ENCODE results near the gene ACIN1.
A peak's percentile ranks its signal among the peaks of the same experiment; 100 is the strongest.

ACIN1 gene

DNA sequence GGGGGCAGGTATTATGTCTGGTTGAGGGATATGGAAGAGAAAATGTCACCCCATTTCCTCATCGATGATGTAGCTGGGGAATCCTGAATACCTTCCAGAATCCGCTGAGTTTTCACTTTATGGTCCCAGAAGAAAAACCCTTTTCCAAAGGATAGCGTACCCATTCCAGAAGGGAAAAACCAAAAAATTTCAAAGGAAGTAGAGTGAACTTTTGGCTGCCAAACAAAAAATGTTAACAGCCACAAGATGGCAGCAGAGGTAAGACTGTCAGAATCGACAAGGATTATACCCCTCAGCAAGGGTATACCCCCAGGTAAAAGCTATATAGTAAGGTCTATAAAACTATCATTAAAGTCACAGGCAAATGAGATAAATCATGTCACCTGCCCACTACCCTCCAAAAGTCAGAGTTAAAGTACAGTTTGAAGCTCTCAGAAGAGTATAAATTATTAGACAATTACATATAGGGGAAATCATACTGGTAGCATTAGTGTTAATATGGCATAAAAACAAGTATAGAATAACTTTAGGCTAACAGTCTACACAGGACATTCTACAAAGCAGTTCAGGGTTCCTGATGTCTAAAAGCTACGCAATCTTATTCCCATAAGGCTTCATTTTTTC, 18.0 kb downstream of the ACIN1 start:
- no peak for DNase-seq

DNA sequence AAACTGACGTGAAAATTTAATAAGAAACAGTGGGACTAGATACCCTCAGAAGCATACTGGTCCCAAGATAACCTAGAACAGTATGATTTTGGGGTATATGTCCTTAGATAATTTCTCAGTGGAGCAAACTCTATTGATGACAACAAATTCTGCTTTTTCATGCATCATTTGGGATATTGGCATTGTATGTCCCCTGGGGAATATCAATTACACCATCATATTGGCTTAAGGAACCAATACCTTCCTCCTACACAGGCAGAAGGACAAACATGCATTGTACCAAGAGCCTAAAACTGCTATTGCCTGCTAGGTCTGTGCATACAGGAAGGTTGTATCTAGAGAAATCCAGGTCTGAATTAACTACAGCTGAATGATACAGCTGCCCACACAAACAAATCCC, 20.0 kb downstream of the ACIN1 start:
- DNase-seq, result no peak

DNA sequence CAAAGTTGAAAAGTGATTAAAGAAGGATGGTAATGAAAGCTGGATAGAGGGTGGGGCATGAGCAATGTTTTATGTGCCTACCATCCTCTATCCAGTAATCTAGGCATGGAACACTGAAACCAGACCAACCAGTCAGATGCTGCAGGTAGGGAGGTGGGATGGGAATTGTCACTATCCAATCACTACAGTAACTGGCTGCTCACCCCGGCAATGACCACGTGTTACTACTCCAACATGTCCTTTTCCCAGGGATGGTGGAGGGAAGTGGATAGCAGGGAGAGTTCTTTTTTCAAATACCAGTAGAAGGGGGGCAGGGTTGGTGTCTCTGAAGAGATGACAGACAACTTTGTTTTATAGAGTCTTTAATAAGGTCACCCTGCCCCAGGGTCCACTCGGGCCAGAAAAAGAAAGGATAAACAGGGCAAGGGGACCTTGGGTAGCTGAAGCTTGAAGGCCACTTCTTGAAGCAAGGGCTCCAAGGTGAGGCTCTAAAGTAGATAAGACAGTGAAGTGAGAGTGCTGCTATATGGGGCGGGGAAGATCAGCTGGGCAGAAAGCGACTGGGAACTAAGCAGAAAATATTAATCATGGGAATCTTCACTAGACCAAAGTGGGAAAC, 22.9 kb downstream of the ACIN1 start:
- DNase-seq, result no peak

DNA sequence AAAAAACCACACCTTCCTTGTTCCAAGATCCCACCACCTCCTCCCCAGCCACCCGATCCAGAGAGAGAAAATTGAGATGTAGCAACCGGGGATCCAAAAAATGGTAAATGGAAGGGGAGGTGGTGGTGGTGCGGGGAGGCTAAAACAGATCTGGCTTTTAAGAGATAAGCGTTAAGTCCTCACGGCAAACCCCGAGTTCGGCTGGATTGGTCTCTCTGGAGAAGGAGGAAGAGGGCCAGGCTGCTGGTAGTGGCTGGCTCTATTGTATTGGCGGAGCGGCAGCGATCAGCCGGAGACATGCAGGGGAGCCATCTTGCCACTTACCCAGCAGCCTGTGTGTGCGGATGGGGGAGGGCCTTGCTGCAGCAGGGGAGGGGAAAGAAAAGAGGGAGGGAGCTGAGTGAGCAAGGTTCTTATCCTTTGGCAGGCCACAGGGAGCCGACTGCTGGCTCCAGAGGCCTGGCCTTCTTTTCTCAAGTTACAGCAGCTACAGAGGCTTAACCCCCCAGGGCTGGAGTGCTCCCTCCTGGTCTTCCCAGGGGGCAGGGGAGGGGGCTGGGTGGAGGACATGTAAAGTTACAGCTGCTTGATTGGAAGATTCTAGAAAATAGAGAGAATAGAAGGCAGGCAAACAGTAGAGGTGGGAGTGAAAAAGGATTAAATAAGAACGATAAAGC, 23.6 kb downstream of the ACIN1 start:
- DNase-seq, result peak; percentile 70 to 77

DNA sequence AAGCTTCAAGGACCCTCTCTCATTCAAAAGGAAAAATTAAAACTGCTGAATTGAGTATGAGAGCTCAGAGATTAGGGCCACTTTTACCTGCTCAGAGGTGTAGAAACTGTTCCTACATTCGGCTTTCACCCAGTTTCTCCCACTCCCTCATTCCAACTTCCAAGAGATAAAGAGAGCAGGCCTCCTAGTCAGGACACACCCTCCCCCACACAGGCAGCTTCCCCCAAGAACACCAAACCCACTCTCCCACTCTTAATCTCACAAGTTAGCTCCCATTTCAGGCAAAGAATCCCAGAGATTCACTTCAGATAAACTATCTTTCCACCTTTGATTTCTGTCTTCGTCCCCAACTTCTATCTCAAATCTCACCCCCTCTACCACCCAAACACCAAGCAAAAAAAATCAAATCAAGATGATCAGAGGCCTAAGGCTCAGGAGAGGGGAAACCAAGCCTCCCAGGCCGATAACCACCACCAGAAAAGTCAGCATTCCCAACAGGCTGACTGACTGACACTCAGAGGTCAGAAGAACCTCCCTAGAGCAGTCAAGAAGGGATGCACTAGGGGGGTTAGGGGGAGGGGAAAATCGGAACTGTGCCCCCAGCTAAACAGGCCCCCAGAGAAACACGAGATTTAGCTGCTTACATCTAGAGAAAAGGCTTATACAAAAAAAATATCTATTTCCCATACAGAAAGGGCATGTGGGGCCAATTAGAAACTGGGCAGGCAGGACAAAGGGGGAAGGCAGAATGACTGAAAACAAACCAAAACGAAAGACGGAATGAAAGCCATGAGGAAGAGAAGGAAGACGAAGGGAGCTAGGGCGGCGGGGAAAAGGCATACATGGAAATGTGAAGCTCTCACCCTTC, 24.4 kb downstream of the ACIN1 start:
- no peak for DNase-seq

DNA sequence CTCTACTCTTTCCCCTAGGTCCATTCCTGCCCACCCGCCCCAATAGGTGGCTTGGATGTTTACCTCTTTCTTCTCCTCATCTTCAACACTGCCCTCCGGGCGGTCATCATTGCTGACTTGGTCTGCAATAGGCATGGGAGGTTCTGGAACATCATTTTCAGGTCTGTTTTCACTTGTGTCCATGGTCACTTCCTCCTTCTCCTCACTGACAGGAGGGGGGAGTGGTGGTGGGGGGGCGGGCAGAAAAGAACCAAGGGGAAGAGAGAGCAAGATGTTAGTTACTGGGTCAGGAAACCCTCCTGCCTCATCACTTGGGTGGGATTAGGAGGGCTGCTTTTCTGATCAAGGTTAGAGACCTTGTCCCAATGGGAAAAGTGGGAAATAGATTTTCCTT, 25.5 kb downstream of the ACIN1 start:
- DNase-seq, result no peak

DNA sequence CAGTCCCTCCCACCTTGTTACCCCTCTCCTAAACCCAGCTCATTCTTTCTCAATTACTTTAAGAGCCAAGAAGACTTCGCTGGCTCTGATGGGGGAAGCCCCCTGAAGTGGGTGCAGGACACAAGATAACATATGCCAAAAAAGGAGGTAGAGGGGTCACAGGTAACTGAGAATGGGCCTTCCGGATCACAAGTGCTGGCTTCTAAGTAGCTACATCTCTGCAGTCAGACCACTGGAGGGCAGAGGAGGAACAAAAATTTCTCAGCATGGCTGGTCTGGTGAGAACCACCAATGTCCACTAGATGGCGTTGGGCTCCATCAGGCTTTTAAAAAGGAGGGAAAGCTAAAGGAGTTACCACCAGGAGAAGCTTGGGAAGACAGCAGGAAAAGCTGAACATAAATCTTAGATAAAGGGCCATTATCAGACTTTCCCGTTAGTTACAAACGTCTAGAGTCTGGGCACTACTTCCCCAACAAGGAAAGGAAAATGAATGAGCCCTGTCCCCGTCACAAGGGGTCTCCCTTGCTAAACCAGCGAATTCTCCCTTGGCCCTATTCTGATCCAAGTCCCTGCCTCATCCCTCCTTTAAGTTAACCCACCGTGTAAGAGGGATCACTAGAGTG, 26.0 kb downstream of the ACIN1 start:
- DNase-seq, result peak; percentile 48 to 68

DNA sequence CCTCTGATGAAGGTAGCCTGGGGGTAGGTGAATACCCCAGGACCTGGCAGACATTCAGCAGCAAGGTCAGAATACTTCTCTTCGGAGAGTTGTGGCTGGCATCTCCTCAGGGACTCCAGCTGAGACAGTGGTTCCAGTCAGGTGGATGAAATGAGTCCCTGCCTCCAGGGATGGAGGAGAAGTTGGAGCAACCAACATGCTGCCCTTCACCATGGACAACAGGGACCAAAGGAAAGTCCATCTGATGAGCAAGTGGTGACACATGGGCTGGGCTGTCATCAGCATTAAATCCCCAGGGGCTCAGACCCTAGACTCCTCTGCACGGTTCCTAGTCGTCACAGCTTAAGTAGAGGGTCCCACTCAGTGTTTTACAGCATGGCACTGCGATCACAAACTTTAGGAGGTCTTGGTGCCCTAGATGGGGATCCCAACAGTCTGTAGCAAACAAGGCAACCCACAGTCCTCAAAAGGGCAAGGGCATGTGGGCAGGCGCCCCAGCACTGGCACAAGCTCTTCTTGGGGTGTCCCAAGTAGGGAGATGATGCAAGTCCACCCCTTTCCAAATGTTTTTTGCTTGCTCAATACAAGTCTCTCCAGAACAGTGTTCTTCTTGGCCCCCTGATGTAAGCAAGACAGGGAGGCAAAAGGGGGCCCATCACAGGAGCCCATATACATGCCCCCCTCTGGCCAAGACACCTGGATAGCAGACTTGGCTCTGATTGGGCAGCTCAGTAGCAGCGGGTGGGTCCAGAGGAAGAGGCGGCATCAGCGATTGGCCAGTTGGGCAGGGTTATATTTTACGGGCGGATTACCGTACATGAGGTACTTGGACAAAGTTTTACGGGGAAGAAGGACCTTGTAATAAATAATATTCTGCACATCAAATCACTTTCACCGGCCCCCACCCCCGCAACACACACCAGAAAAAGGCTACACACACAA, 26.8 kb downstream of the ACIN1 start:
- no peak for DNase-seq

DNA sequence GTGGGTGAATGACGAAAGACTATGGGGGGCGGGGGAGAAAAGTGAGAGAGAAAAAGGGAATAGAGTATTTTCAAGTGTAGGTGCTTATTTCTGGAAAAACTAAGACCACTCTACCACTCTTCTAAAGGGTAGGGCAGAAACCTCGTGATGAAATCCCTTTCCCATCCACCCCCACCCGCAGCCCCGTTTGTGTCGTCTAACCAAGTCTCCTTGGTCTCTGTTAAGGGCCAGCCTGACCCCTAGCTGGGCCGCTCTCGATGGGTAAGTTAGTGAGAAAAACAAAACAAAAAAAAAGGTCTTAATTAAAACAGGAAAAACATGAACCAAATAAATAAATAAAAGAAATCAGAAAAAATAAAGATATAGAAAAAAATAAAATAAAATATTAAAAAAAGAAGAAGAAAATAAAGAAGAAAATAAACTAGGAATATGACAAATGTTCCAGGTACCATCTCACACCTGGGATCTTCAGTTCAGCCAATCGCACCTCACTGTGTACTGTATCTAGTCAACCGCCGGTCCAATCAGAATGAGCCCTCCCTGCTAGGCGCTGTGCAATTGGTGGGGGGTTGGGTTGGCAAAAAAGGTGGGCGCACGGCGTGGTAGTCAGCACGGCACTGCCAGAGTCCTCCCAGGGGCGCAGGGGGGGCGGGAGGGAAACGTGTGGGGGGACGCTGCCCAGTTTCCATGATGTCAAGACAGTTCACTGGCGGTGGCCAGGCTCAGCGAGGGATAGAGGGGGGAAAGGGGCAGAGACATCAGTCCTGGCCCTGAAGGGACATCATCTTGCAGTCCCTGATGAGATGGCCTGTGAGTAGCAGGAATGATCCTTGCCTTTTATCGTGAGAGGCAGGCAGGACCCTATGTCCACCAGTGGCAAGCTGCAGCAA, 27.8 kb downstream of the ACIN1 start:
- DNase-seq, result no peak

DNA sequence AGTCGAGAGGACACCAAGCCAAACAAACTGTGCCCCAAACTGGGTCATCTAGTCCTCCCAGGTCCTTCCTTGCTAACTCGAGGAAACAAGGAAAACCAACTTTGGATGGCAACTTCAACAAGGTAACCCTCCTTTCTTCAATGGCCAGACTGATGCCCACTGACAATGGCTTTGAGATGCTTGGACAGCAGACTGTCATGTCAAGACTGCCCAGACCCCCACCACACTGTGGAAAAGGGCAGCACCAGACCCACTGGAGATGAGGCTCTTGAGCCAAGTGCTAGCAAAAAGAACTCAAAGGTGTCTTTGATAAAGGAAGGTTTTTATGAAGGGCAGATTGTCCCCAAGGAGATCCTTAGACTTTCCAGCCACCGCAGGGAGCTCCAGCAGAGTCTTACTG, 28.6 kb downstream of the ACIN1 start:
- no peak for DNase-seq

DNA sequence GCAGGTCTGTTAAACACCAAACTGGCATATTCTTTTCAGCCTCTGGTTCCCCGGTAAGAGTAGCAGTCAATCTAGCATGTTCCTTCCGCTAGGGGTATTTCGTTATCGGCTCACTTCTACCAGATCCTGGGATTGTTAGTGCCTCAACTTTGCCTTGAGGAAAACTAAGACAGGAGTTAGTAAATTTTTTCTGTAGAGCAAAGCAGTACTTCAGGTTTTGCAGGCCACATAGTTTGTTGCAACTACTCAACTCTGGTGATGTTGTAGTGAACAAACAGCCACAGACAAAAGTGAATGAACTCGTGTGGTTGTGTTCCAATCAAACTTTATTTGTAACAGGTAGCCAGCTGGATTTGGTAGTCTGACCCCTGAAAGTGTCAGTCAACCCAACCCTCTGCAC, 31.3 kb downstream of the ACIN1 start:
- DNase-seq, result no peak

DNA sequence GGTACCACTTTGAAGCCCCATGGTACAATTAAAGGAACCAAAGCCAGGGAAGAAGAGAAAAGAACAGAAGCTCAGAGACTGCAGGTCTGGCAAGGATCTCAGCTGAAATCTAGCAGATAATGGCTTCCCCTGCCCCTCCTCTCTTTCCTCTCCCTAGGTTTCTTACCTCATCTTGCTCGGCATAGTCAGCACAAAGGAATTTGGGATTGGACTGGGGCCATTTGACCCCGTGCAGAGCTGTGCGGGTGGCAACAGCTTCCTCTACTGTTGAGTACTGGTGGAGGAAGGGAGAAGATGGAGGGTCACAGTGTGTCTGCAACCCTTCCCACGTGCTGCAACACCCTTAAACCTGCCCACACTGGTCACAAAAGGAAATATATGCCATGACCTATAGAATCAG, 32.9 kb downstream of the ACIN1 start:
- no peak for DNase-seq

DNA sequence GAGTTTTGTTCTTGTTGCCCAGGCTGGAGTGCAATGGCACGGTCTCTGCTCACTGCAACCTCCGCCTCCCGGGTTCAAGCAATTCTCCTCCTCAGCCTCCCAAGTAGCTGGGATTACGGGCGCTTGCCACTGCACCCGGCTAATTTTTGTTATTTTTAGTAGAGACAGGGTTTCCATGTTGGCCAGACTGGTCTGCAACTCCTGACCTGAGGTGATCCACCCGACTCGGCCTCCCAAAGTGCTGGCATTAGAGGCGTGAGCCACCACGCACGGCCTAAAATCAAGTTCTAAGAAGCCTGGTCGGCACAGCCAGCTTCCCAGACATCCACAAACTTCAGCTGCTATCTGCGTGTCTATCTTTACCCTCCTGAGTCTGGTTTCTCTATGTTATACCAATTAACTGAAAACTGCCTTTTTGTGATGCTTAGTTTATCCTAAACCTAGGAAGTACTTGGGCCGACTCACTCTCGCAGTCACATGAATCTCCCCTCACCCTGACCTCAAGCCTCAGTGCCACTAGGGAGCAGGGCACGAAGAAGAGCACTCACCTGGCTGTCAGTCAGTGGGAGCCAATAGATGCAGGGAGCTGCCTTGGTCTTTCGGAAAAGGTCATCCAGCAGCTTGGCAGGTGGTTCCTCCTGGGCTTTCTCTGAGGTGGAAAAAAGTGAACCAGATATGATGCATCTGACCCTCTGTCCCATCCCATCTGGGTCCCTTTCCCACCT, 34.2 kb downstream of the ACIN1 start:
- DNase-seq, result no peak

DNA sequence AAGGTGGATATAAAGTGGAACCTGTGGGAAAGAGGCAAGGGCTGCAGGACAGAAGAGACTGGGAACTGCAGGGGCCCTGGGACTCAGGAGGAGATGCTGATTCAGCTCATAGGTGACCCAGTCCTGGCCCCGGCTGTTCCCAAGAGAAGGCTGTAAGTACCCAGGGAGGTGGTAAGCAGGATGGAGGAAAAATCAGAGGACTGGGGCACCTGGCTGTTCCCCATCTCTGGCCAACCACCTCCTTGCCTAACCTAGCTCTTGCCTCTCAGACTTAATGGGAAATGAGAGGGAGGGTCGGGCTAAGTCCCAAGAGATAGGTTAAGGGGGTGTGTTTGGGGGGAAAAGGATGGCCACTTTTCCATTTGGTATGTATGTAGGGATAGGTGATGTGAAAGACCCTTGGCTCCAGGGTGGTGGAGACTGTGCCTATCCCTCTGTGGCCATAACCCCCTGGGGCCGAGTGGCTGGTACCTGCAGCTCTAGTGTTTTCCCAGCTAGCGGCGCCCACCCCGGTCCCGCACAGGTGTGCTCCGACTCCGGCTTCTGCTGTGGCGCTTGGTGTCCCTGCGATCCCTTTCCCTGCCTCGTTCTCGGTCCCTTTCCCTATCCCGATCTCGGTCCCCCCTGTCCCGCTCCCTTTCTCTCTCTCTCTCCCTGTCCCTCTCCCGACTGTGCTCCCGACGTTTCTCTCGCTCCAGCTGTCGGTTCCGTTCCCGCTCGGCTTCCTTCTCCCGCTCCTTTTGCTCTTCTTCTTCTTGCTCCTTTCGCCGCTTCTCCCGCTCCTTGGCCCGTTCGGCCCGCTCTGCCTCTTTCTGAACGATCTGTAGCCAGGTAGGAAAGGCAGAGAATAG, 36.1 kb downstream of the ACIN1 start:
- DNase-seq, result no peak

DNA sequence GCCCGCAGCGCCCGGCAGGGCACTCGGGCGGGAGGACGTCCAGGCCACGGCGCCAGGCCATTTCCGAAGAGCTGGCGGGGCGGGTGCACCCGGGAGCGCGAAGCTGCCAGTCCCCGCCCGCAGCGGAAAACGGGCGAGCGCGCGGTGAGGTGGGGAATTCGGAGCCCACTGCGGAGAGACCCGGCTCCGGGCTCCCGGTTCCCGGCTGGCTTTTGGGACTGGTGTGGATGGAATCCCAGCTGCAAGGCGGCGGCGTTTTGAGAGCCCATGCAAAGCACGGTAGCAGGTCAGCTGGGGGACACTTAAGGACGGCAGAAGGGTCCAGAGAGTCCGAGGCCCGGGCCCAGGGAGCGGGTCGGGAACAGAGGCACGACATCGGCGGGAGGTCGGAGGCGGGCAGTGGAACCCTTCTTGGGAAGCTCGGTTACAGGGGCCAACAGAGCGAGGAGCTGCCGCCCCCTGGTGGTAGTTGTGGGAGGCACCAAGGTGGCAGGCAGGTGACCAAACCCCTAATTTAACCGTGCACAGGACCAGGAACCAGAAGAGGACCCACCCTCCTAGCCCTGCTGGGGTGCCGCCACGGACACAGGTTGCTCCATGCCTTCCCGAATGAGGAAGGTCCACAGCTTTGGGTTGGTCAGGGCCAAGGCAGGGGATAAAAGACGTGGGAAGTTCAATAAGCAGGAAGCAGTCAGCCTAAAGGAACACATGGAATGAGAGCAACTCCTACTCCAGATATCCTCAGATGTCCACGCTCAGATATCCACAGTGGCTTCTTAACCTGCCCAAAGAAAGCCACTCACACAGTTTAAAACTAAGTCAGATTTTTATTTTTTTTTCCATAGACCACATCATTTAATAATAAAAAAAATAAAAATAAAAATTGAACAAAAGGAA, 36.9 kb downstream of the ACIN1 start:
- DNase-seq, result peak; percentile 81 to 84

DNA sequence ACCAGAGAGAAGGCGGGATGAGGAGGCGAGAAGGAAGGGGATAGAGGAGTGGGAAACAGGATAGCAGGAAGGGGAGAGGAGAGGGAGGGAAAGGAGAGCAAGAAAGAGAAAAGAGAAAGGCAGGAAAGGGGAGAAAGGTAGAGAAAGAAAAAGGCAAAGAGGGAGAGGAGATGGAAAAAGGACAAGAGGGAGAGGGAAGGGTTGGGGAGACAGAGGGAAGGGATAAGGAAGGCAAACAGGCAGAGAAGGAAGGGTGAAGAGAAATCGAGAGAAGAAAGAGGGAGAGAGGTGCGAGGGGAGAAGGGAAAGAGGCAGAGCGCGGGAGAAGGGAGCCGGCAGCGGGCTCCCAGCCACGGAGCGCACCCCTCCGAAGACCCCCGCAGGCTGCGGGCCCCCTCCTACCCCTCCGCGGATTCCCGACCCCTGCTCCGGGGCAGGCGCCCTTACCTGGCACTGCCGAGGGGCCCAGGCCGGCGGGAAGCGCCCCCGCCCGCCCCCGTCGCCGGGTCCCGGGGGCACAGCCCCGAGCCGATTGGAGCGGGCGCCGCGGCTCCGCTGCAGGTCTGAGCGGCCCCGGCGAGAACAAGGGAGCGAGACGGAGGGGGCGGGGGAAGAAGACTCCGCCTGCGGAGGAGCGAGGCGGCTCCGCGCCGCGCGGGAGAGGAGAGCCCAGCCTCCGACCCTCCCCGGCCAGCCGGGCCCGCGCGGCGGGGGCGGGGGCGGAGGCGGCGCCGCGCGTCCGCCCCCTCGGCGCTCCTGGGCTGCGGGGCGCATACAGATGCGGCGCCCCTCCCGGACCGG, 37.8 kb downstream of the ACIN1 start, which contains the start of gene CDH24:
Gene CDH24 (minus strand): TSS at position 565 of the 801 bp plus-strand sequence. CDS start 1,787 bp downstream, outside the sequence.
- DNase-seq, result peak; percentile 68 to 72
